Measurements from ENCODE around the gene HOXA2.

The HOXA2 gene

DNA sequence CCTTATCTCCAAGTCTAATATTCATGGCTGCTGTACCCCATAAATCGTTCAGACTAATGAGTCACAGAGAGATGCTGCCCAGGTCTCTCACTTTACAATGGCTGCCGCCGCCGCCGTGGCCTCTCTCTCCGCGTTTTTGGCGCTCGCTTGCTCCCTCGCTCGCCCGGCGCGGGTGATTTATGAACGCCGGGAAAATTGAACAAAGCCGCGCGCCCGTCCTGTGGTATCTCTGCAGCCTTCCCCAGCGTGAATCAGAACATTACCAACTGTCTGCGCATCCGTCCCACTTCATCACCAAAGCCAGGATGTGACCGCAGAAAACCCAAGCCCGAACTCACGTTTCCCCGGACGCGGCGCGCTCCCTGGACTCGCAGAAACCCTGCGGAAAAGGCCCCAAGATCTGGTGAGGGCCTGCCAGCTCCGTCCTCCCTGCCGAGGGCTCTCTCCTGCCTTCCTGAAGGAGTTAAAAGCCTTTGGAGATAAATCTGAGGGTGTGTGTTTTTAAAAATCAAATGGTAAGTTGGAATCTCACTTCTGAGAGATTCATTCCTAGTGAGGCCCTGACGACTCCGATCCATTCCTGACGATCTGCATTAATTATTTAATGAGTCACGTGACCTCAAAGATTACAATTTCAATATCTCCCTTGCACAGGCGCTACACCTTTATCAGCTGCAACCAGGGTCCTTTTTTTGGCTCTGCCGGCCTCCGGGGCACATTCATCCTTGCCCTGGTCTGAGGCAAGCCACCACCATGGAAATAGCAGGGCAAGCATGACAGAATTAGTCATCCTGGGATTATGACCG is 21.8 kb upstream of the HOXA2 start:
- Mint-ChIP-seq H3K36me3 (peaks cover 2% of the 10 kb centered on the region), H3K9me3 (peaks cover 2% of the 10 kb centered on the region), H3K4me3 (no peak overlapping the region), H3K27me3 (peaks cover 13% of the 10 kb centered on the region), H3K27ac (no peak overlapping the region), H3K4me1 (no peaks in the 10 kb centered on the region)
- ATAC-seq (ENCODE audit: low read depth) (no peak), DNase-seq (ENCODE audit: low spot score in 2 of 2) (no peak)

DNA sequence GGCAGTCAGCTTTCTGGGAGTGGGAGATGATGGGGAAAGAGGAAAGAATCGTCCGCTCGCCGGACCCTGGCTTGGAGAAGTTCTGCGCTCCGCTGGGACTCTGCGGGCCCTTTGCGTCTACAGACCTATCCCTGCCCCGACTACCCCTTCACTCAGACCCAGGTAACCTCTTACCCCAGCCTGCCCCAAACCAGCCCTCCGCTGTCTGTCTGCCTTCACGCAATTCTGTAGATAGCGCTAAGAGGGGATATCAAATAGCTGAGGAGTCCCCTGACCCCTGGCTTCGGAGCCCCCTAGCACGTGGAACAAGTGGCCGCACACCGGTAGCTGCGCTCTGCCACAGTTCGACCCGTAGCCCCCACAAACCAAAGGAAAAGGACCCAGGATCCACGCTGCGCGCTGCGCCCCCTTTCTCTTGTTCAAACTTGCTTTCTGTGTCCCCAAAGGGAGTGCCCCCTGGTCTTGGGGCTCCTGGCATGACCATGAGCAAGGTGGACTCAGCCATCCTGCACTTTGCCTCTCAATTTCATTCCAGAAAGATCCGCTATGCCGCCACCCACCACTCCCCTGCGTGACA is 21.1 kb upstream of the HOXA2 start:
- Mint-ChIP-seq H3K4me1 (no peaks in the 10 kb centered on the region), H3K27ac (no peak overlapping the region), H3K36me3 (no peaks in the 10 kb centered on the region), H3K4me3 (no peak overlapping the region), H3K9me3 (no peaks in the 10 kb centered on the region), H3K27me3 (peaks cover 10% of the 10 kb centered on the region)
- ATAC-seq (ENCODE audit: low read depth) (no peak), DNase-seq (ENCODE audit: low spot score in 2 of 2) (no peak)

DNA sequence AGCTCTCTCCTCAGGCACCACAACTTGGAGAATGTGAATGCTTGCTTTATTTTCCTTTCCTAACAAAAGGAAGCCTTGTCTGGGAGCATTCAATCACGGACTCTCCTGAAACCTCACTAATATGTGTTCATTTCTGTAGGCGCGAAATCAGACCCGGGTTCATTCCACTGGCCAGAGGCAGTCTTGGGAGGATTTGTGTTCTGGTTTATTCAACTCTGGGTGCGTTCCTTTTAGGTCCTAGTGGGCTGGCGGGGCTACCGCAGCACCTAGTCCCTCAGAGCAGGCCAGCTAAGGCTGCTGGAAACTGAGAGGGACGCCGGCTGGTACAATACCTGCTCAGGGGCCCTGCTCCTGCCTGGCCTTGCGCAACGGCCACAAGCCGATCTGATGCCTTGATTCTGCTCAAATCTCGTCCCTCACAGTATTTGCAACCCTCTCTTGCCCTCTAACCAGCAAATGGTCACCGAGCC is 20.6 kb upstream of the HOXA2 start:
- H3K27ac Mint-ChIP-seq: no peak overlapping the region

DNA sequence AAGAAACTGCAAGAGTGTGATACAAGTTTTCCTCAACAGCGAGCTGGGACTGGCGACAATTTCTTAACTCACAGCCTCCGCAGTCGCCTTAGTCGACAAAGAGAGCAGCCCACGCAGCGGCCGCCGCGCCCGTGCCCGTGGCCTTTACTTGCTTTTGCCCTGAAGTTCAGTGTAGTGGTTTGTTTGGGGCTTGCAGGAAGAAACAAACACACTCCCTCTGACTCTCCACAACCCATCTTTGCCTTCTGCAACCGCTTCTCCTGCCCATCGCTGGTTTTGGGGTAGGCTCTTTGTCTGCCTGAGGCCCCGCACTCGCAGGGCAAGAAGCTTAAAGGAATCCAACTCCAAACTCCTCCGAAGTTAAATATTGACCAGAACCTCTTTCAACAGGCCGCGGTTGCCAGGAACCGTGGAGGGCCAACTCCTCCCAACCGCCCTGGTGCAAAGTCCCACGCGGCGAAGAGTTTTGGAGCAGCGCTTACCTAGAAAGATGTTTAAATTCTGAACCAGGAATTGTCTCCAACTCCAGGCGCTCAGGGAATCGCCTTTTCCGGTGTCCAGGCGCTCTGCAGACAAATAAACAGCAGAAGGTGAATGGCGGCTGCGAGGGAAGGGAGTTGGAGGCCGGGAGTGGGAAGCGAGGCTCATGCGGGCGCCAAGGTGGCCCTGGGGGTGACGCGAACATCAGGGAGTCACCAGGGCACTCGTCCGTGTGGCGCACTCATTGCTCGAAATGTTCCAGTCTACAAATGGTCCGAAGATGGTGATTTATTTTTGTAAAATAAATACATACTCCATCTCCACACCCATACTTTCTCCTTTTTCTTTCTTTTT is 19.8 kb upstream of the HOXA2 start:
- ATAC-seq (ENCODE audit: low read depth) (no peak), DNase-seq (ENCODE audit: low spot score in 2 of 2) (no peak)
- Mint-ChIP-seq H3K4me1 (no peaks in the 10 kb centered on the region), H3K4me3 (no peak overlapping the region), H3K36me3 (no peaks in the 10 kb centered on the region), H3K9me3 (no peaks in the 10 kb centered on the region), H3K27ac (no peak overlapping the region), H3K27me3 (peaks cover 8% of the 10 kb centered on the region)

More for the DNA sequence above, 20.6 kb upstream of the HOXA2 start:
- no peaks in the 10 kb centered on the region for H3K4me1 Mint-ChIP-seq
- ATAC-seq (ENCODE audit: low read depth) (no peak), DNase-seq (ENCODE audit: low spot score in 2 of 2) (no peak)
- no peak overlapping the region for H3K4me3 Mint-ChIP-seq
- H3K27me3 Mint-ChIP-seq: peaks cover 8% of the 10 kb centered on the region
- H3K9me3 Mint-ChIP-seq: no peaks in the 10 kb centered on the region
- H3K36me3 Mint-ChIP-seq: no peaks in the 10 kb centered on the region

DNA sequence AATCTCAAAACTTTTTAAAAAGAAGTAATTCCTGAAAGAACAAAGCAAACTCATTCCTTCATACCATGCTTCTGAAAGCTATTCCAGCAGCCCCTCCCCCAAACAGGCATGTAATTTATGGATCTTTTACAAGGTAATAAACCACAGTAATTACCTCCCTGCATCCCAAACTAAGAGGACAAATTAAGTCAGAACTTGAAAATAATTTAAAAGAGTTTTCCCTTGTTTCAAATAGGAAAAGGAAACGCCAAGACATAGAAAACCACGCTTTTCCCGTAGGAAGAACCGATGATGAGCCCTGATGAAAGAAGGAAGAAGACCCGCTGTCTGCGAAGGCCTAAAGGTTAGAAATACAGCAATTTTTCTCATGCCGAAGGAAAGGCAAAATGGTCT is 19.2 kb upstream of the HOXA2 start:
- Mint-ChIP-seq H3K27ac (no peak overlapping the region), H3K27me3 (peaks cover 8% of the 10 kb centered on the region), H3K9me3 (no peaks in the 10 kb centered on the region), H3K36me3 (no peaks in the 10 kb centered on the region), H3K4me3 (no peak overlapping the region), H3K4me1 (no peaks in the 10 kb centered on the region)
- no peak for ATAC-seq (ENCODE audit: low read depth)
- DNase-seq (ENCODE audit: low spot score in 2 of 2): no peak

DNA sequence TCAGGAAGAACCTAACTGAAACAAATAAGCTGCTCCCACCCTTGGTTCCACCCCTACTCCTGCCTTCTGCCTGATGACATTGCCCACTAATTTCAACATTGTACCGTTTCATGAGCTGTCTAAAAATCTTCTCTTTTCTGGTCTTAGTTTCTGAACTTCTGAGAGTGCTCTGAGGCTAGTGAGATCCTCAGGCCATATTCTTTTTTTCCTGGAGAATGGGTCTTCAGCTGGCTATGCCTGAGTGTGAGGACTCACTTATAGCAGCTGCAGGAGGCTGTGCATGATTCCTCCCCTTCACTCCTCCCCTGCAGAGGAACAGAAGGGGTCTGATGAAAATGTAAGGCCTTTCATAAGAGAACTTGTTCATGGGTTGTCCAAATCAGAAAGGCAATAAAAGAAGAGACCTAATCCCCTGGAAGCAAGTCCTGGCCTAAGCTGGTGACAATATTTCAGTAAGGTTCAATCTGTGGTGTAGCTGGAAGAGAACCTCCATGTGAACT is 17.0 kb upstream of the HOXA2 start:
- H3K27ac Mint-ChIP-seq: no peak overlapping the region
- H3K4me1 Mint-ChIP-seq: no peaks in the 10 kb centered on the region
- DNase-seq (ENCODE audit: low spot score in 2 of 2) (no peak), ATAC-seq (ENCODE audit: low read depth) (no peak)
- no peak overlapping the region for H3K4me3 Mint-ChIP-seq
- no peaks in the 10 kb centered on the region for H3K9me3 Mint-ChIP-seq
- peaks cover 4% of the 10 kb centered on the region for H3K27me3 Mint-ChIP-seq
- no peaks in the 10 kb centered on the region for H3K36me3 Mint-ChIP-seq

DNA sequence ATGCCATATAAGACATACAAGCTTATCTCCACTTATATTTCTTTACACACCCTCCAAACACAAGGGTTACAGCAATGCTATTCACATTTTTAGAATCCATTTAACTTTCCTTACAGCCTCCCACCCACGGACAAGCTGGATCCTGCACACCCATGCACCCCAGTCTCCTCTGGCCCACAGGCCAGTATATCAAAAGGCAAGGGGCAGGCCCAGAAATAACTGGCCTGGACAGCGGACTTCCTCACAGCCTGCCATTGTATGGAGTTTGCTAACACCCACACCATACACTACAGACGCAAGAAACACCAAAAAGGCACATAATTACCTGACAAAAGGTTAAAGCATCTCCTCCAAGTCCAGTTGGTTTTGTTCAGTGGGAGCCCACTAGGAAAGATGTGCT is 16.1 kb upstream of the HOXA2 start:
- no peaks in the 10 kb centered on the region for H3K4me1 Mint-ChIP-seq
- H3K4me3 Mint-ChIP-seq: no peak overlapping the region
- ATAC-seq (ENCODE audit: low read depth): no peak
- H3K36me3 Mint-ChIP-seq: no peaks in the 10 kb centered on the region
- H3K27ac Mint-ChIP-seq: no peak overlapping the region
- no peaks in the 10 kb centered on the region for H3K27me3 Mint-ChIP-seq
- DNase-seq (ENCODE audit: low spot score in 2 of 2): no peak
- no peaks in the 10 kb centered on the region for H3K9me3 Mint-ChIP-seq

DNA sequence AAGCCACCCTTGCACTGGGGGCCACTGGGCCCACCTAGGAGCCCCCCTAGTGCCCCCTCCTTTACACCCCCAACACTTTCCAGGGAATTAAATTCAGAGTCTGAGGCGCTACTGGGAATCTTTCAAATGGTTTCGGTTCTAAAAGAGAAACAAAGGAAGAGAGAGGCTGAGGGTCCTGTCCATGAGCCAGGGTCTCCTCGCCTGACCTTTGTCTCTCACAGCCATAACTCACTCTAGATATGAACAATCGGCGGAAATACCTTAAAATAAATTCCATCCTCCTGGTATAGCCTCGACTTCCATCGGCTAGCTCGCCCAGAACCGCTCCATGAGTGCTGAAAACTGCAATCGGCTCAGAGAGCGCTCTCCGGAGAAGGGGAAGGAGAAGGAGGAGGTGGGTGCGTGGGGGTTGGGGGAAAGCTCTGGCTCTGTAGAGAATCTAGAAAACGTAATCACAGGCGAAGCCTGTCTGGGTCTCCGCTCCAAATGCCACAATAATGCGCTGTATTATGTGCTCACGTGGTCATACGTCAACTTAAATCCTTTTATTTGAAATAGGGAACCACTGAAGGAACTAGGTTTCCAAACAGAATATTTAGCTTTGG is 15.5 kb upstream of the HOXA2 start:
- no peak for ATAC-seq (ENCODE audit: low read depth)
- H3K27me3 Mint-ChIP-seq: peaks cover 2% of the 10 kb centered on the region
- H3K36me3 Mint-ChIP-seq: no peaks in the 10 kb centered on the region
- H3K4me3 Mint-ChIP-seq: no peak overlapping the region
- no peaks in the 10 kb centered on the region for H3K9me3 Mint-ChIP-seq
- H3K4me1 Mint-ChIP-seq: no peaks in the 10 kb centered on the region
- no peak overlapping the region for H3K27ac Mint-ChIP-seq
- no peak for DNase-seq (ENCODE audit: low spot score in 2 of 2)

DNA sequence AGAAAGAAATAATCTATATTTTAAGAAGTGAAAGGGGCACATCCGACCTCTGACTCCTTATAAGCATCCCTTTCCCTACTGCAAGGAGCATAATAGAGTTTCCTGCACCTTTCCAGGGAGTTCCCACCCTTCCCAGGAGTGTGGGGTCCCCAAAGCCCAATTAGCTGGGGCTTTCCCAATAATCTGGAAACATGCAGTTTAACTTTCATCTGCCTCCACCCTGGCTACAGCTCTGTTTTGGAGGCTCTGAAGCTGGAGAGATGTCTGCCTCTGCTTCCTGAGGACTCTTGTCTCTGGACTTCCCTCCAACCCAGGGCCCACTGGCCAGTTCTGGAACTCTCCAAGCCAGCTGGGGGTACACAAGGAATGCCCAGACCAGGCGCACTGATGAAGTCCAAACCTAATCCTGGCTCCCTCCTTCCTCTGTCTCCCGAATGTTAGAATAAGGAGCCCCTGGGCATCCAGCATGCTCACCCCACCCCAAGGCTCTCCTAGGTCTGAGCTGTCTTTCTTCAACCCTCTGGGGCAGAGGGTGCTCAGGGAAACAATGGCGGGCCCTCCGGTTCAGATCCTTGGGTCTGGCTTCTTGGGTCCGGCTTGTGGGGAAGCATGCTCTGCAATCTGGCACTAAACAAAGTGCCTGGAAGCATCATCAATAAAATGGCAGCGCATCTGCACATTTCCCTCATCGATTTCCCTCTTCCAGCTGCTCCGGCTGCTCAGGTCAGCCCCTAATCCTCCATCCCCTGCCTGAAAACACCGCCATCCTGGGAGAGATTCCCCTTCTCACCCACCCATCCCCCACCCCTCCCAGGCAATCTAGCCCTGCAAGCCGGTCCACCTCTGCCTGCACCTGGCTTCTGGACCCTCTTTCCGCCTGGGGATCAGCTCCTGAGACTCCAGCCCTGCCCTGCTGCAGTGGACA is 14.7 kb upstream of the HOXA2 start:
- Mint-ChIP-seq H3K27ac (no peak overlapping the region), H3K27me3 (peaks cover 2% of the 10 kb centered on the region), H3K9me3 (no peaks in the 10 kb centered on the region), H3K36me3 (no peaks in the 10 kb centered on the region), H3K4me3 (no peak overlapping the region), H3K4me1 (no peaks in the 10 kb centered on the region)
- no peak for DNase-seq (ENCODE audit: low spot score in 2 of 2)
- ATAC-seq (ENCODE audit: low read depth): no peak

DNA sequence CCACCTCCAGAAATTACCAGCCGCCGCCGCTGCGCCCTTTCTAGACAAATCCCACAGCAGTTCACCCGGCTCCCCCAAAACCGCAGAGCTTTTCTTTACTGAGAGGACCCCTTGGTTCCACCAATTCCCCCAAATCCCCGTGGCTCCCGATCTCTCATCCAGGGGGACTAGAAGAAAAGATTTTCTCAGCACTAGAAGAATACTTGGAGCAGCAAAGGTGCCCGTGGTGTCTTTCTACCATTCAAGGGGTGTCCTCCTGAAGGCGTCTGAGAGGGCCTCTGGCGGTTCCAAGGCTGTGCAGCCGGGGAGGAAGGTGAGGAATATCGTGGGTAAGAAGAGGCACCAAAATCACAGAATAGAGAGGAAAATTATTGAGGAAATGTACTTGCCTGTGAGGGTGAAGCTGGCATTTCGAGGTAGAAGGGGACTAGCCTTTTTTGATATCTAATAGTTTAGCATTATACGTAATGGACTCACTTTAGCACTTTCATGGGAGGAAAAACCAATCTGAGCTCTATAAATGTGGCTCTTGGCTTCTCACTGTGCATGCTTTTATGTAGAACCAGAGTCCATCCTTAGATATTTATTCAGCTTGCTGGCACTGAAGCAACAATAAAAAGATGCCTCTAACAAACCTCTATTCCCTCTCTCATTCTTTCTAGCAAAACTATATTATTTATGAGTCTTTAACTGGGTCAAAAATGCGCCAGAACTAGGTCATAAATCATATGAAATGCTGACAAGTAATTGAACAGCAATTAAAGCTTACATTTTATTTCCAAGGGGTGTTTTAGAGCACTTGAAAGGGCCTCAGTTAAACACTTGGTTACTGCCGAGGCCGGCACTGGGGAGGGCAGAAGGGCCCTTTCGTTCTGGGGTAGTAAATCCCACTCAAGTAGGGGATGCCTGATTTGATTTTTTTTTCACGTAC is 13.8 kb upstream of the HOXA2 start:
- no peak for DNase-seq (ENCODE audit: low spot score in 2 of 2)
- Mint-ChIP-seq H3K9me3 (no peaks in the 10 kb centered on the region), H3K36me3 (no peaks in the 10 kb centered on the region), H3K27ac (no peak overlapping the region), H3K4me1 (no peaks in the 10 kb centered on the region), H3K4me3 (no peak overlapping the region), H3K27me3 (peaks cover 2% of the 10 kb centered on the region)
- no peak for ATAC-seq (ENCODE audit: low read depth)

DNA sequence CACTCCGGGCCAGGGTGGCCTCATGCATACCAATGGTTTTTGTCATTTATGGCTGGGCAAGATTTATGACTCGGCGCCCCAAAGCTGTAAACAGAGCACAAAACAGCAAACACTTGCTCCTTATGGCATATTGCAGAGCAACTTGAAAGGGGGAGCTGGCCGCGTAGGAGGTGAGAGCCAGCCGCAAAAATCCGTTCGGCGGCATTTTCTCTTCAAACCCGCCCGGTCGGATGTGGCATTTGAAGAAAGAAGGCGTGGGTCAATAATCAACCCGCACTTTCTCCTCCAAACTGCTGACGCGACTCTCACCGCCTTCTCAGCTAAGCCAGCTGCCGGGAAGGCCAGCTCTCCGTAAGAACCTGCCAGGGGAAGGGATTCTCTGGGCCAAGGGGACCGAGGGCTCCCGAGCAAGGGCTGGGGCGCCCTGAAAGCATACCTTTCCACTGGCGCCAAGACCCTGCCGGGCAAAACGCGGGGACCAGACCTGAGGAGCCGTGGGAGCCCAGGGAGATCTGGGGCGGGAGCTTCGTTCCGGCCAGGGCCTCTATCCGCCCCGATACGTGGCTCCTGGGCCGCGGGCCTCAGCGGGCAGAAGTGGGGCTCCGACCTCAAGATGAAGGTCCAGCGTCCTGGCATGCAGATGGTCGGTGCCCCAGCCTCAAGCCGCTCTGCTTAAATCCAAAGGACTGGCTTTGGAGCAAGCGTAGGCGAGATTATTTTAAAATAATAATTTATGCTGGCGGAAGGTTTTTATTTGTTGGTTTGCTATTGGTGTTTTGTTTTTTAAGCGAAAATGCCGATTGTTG is 12.9 kb upstream of the HOXA2 start:
- Mint-ChIP-seq H3K9me3 (no peaks in the 10 kb centered on the region), H3K4me1 (no peaks in the 10 kb centered on the region), H3K36me3 (no peaks in the 10 kb centered on the region), H3K4me3 (no peak overlapping the region), H3K27ac (no peak overlapping the region), H3K27me3 (peaks cover 2% of the 10 kb centered on the region)
- no peak for ATAC-seq (ENCODE audit: low read depth)
- DNase-seq (ENCODE audit: low spot score in 2 of 2): no peak

DNA sequence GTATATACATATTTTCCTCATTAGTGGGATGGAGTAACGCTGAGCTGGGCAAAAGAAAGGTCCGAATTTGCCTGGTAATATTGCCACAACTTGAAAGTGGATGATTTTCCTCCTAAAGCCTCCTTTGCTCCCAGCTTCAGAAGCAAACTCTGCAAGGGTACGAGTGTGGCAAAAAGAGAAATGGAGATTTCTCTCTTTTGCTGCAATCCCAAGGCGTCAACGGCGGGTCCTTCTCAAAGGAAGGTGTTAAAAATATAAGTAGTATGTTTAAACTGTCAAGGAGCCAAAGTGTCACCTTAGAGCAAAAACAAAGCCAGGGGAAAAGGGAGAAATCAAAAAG is 12.4 kb upstream of the HOXA2 start:
- DNase-seq (ENCODE audit: low spot score in 2 of 2): no peak
- ATAC-seq (ENCODE audit: low read depth): no peak
- Mint-ChIP-seq H3K27me3 (peaks cover 2% of the 10 kb centered on the region), H3K9me3 (no peaks in the 10 kb centered on the region), H3K4me1 (no peaks in the 10 kb centered on the region), H3K4me3 (no peak overlapping the region), H3K27ac (no peak overlapping the region), H3K36me3 (no peaks in the 10 kb centered on the region)

Measured in memory B cell (primary cell).